HG03565 (cell line): ENCODE data around the gene ADK.
"Not testable (repeated sequence)": the region's sequence is repeated elsewhere in the genome, so short reads cannot be mapped to it uniquely, and the experiment has no call there.

Experiments
- ATAC-seq: cut with Tn5 transposase; IDR thresholded peaks from one replicate; pipeline ENCODE4 v1.9.1; 2021; ENCODE audit warnings: mild to moderate bottlenecking, moderate library complexity; ENCODE audit not compliant: unreplicated experiment

The ADK gene

DNA sequence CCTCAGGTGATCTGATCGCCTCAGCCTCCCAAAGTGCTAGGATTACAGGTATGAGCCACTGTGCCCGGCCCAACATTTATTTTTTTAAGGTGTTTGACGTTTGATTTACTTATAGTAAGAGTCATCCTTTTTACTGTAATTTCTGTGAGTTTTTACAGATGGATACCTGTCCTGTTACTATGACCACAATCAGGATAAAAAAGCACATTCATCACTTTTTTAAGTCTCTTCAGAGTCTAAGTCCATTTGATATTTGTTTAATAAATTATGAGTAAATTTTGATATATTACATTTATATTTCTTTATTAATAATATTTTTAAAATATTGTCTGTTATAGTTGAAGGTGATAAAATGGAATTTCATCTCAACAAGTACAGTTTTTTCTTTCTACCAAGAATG is 374.9 kb downstream of the ADK start:
- no peak for ATAC-seq

DNA sequence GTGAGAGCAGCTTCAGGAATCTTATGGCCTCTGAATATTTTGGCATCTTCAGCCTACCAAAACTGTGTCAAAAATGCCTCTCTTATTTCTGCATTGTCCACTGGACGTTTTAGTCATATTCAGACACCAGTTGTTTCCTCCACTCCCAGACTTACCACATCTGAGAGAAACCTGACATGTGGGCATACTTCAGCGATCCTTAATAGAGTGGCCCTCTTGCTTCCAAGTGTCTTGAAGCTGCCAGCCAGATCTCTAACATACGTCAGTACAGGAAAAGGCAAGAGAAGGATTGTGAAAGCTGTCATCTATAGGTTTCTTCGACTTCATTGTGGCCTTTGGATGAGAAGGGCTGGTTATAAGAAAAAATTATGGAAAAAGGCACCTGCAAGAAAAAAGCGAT is 376.6 kb downstream of the ADK start:
- not testable (repeated sequence) for ATAC-seq

DNA sequence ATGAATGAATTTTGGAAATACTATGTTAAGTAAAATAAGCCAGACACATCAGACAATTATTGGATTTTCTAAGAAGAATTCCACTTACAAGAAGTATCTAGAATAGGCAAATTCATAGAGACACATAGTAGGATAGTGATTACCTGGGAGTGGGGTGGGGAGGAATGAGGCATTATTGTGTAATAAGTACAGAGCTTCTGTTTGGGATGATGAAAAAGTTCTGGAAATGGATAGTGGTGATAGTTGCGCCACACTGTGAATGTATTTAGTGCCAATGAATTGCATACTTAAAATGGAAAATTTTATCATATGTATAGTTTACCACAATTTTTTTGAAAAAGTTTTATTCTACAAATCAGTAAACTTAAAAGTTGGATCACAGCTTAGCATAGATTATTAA is 378.2 kb downstream of the ADK start:
- no peak for ATAC-seq

DNA sequence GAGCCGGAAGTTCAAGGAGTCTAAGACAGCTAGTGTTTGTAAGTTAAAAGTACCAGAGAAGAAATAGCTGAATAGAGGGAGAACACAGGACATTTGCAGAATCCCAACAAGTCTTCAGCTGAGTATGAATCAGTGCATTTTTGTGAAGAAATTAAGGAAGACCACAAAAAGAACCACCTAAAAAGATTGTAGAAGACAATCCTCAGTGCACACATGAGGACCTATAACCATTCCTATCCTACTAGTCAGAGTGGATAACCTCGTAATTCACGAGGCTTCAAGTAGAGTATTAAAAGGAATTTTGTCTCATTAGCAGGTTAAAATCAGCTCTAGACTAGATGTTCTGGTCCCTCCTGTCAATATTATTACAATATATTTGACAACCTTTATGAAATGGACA is 380.0 kb downstream of the ADK start:
- no peak for ATAC-seq

DNA sequence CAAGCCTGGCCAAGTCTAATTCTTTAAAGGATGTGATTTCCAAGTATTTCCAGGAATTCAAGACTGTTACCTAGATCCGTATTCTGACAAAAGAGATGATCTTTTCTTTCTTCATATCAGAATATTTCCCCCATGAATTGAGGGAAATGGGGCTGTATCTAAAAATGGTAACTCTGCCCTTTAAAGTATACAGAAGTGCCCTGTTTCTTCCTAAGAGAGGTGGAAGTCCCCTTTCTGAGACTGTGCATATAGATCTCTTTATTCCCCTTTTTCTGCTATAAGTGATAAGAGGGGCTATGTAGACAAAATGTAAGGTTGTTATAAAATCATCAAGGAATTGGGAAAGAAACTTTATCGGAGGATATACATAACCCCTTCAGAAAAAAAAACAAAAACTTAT is 388.3 kb downstream of the ADK start:
- no peak for ATAC-seq

DNA sequence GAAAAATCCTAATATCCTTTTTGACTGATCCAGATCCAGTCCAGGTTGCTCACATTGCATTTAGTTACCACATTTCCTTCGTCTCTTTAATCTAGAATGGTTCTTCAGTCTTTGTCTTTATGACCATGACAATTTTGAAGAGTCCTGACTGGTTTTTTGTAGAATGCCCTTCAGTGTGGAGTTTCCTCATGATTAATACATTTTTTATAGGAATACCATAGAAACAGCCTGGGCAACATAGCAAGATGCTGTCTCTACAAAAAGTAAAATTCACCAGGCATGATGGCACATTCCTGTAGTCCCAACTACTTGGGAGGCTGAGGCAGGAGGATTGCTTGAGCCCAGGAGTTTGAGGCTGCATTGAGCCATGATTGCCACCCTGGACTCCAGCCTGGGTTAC is 390.4 kb downstream of the ADK start:
- ATAC-seq = no peak

DNA sequence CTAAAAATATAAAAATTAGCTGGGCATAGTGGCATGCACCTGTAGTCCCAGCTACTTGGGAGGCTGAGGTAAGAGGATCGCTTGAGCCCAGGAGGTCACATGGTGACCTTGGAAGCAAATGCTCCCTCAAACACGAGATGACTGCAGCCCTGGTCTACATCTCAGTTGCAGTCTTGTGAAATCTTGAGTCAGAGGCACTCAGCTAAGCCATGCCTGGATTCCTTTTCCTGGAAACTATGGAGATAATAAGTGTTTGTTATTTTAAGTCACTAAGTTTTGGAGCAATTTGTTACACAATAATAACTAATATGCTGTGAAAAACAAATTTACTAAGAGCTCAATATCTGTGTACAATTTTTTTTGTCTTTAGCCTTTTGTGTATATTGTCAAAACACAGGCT is 391.1 kb downstream of the ADK start:
- ATAC-seq = no peak

DNA sequence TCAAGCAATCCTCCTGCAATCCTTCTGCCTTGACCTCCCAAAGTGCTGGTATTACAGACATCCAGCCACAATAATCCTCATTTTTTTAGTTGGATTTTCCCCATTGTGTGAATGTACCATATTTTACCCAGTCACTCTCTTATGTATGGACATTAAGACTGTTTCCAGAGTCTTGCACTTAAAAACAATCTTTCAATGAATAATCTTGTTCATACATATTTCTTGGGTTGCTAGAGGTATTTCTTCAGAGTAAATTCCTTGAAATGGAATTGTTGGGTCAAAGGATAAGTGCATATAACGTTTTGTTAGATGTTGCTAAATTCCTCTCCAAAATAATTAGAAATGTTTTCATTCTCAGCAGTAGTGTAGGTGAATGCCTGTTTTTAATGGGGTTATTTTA is 392.3 kb downstream of the ADK start:
- no peak for ATAC-seq

DNA sequence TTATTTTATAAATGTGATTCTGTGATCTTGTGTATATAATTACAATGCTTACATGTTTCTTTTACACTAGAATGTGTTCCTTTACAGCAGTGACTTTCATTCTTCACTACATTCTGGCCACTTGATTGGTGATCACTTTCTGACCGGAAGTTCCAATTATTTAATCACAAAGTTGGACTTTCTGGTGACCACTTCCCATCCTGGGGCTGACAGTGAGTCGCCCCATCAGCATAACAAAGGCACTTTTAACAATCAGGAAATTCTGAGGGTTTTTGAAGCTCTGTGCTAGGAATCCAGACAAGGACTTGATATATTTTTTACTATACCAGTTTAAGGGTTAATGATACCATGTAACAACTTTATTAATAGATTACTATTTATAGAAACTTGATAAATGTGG is 393.1 kb downstream of the ADK start:
- ATAC-seq = no peak

DNA sequence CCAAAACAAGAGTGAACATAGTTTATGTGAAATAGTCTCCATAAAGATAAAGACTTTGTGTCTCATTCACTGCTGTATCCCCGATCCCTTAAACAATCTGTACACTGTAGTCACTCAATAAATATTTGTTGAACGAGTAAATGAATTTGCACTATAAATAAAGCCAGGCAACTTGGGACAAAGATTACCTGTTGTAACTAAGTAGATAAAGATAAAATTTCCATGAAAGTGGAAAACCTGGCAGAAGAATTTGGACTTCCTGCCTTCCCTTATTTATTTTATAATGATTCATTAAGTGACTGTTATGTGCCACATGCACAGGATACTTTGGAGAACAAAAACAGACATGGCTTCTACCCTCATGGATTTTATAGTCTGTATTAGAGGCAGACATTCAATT is 397.7 kb downstream of the ADK start:
- ATAC-seq = no peak

DNA sequence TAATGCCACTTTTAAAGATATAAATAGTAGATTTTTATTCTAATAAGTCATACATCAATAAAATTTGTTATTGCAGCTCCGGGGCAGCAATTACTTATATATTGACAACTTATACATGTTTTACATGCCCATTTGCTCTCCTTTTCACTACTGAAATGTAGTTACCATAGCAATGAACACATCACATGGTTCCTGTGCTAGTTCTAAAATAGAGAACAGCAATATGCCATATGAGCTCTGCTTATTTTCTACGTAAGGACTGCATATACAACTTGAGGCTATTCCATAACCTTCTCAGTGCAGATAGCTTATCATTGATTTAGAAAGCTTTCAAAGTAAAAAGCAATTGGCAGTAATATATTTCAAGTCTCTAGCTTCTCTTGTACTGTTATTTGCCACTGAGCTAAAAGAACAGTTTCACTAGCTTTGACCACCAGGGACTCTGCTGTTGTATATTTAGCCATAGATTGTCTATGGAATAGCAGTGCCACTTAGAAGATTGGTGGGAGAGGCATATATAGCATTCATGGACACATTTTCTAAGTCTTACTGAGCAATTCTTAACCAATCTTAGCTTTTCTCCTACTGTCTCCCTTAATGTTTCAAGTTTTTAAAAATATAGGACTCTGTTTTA is 405.2 kb downstream of the ADK start:
- ATAC-seq = no peak

DNA sequence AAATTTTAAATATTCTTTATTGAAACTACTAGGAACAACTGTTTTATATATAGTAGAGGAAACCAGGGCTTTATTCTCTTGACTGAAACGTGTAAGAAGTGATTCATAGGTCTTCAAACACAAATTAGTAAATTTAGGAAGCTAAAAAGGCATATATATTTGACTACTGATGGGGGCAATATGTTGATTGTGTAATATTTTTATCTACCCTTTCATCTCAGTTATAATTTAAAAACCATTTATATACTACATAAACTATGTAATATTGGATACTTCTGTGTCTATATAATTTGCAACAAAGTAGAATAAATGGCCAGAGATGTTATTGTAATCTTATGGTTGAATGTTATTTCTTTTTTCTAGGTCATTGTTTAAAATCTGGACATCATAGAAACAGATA is 406.1 kb downstream of the ADK start:
- ATAC-seq = no peak

DNA sequence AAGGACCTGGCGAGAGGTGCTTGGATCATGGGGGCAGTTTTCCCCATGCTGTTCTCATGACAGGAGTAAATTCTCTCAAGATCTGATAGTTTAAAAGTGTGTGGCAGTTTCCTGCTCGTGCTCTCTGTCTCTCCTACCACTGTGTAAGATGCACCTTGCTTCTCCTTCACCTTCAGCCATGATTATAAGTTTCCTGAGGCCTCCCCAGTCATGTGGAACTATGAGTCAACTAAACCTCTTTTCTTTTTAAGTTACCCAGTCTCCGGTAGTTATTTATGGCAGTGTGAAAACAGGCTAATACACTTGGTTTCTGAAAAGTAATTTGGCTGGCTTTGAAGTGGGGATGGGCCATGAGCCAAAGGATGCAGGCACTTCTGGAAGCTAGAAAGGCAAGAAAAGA is 407.4 kb downstream of the ADK start:
- no peak for ATAC-seq

DNA sequence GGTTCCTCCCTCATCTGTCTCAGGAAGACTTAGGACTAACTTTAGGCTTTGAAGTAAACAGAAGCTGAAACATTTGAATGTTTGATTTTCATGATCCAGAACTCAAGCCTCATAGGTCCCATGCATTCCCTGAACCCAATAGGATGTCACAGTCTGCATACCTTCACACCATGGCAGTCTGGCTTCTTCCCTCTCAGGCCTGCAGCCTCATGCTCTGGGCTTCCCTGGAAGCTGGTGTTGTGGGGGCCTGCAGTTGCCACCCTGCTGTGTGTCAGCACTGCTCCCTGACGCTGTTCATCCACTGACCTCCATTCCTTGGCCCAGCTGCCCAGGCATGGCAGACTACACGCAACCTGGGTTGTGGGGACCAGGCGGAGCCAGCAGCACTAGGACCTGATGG is 407.9 kb downstream of the ADK start:
- ATAC-seq = no peak

DNA sequence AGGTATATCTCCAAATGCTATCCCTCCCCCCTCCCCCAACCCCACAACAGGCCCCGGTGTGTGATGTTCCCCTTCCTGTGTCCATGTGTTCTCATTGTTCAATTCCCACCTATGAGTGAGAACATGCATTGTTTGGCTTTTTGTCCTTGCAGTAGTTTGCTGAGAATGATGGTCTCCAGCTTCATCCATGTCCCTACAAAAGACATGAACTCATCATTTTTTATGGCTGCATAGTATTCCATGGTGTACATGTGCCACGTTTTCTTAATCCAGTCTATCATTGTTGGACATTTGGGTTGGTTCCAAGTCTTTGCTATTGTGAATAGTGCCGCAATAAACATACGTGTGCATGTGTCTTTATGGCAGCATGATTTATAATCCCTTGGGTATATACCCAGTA is 417.9 kb downstream of the ADK start:
- ATAC-seq = not testable (repeated sequence)

DNA sequence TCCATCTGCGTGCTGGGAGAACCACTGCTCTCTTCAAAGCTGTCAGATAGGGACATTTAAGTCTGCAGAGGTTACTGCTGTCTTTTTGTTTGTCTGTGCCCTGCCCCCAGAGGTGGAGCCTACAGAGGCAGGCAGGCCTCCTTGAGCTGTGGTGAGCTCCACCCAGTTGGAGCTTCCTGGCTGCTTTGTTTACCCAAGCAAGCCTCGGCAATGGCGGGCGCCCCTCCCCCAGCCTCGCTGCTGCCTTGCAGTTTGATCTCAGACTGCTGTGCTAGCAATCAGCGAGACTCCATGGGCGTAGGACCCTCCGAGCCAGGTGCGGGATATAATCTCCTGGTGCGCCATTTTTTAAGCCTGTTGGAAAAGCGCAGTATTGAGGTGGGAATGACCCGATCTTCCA is 422.5 kb downstream of the ADK start:
- ATAC-seq = not testable (repeated sequence)

DNA sequence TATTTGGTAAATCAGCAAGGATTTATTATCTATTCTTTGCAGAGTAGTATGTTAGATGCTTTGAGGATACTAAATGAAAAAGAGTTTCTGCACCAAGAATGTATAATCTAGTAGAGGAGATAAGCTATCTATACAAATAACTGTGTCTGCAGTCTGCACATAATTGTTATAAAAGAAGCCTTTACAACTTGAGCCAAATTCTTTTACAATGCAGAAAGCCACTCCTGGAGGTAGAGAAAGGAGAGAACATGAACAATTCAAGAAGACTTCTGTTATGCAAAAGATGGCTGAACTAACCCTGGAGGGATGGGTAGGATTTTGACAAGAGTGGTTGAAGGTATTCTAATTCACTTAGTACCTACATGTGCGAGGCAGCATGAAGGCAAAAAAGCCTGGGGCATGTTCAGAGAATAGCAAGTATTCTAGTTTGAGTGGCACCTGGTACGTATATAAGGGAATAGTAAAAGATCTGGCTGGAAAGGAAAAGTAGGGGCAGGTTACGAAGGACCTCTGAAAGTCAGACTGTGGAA is 424.2 kb downstream of the ADK start:
- ATAC-seq = no peak

DNA sequence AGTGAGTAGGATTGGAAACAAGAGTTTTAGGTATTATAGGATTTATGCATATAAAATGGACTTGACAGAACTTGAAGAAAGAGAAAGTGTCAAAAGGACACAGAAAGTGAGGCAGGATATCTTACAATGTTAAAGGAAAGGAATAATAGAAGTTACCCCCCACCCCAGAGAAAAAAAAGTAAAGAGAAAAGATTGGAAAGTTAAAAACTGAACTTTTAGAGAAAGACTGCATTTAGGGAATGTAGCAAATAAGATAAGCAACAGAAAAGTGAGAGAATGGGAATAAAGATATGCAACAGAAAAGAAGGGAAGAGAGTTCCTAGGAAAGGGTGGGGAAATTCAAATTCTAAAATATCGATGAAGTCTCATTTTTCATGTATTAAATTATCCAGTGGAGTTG is 424.9 kb downstream of the ADK start:
- no peak for ATAC-seq

DNA sequence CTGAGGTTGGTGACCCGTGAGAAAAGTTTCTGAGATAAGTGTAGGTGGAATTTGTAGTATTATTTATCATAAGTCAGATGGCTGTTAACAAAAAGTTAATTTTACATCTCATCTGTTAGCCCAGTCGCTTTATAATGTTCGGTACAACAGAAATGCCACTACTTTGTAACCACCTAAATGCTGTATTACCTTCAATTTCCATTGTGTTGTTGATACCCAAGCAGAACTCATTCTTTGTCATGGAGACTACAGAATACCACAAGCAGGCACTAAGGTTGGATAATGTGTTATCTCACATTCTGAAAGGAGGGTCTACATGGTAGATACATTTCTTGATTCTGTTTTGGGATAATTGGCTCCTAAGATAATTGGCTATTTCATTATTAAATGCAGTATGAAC is 425.6 kb downstream of the ADK start:
- no peak for ATAC-seq

DNA sequence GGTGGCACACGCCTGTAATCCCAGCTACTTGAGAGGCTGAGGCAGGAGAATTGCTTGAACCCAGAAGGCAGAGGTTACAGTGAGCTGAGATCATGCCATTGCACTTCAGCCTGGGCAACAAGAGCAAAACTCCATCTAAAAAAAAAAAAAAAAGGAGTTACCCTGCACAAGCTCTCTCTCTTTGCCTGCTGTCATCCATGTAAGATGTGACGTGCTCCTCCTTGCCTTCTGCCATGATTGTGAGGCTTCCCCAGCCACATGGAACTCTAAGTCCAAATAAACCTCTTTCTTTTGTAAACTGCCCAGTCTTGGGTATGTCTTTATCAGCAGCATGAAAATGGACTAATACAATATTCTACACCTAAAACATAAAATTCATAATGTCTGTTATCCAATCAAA is 429.4 kb downstream of the ADK start:
- ATAC-seq = not testable (repeated sequence)

DNA sequence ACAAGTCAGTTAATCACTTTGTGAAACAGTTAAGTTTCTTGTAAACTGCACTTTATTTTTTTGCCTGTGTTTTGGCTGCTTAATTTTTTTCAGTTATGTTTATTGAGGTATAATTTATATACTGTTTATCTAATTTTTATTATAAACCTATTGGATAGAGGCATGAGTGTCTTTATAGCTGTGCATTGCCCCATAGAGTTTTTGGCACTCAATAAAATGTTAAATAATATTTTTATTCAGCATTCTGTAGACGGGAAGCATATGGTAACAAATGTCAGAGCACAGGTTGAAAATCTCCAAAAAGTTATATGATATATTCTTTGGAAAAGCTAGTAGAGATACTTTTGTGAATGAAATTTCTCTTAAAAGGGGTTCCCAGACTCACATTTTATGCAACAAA is 431.5 kb downstream of the ADK start:
- ATAC-seq = no peak

DNA sequence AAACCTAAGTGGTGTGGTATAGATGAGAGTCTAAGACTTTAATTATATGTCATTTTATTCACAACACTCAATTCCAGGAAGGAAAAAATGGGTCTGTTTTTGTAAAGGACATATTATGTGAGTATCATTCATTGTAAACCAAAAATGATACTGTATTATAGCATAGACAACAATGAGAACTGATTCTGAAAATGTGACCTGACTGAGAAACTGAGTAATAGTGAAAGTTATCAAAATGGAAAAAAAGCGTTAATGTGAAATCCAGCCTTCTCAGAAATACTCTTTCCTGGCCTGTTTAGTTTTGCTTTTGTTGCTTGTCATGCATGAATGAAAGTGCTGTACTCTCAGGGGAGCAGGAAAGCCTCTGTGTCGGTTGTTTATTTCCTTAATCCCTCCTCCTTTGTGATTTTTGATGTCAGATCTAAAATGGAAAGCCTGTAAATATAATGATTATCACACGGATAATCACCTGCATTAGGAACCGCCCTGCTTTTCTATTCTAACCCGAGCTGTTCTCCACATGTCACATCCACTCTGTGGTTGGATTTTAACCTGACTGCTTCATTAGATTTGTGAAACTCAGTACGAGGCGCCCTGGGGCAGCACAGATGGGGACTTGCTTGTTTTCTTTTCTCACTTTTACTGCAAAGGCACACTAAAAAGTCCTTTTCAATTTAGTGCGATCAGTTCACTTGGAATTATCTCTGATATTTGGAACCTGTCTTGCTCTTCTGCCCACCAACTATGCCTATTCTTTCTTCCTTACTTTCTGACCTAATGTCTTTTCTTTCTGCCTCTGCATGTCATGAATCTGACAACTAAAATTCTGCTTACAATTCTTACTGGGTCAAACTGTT is 434.4 kb downstream of the ADK start:
- peak; percentile 64 for ATAC-seq
